HG02610 (cell line): ENCODE results near the gene TM4SF4.
"Not testable (repeated sequence)": the region's sequence is repeated elsewhere in the genome, so short reads cannot be mapped to it uniquely, and the experiment has no call there.

Source experiments
- ATAC-seq: cut with Tn5 transposase; IDR thresholded peaks from one replicate; pipeline ENCODE4 v1.9.1; 2021; ENCODE audit warnings: mild to moderate bottlenecking, moderate library complexity; ENCODE audit not compliant: unreplicated experiment

Gene TM4SF4

GRCh38 chr3:149474250-149474817 is at the start of gene TM4SF4:
TSS of gene TM4SF4 (plus strand) at chr3:149474697. CDS start at chr3:149474878, 181 bp downstream.
- ATAC-seq = no peak

GRCh38 chr3:149424918-149425317 is 49.6 kb upstream of the TM4SF4 start:
- ATAC-seq = no peak

- no peak for ATAC-seq
These were observed 48.2 kb upstream of the TM4SF4 start for GRCh38 chr3:149426325-149426724.

- no peak for ATAC-seq
These were observed 46.4 kb upstream of the TM4SF4 start for GRCh38 chr3:149428087-149428486.

- ATAC-seq = no peak
These were observed 44.3 kb upstream of the TM4SF4 start for GRCh38 chr3:149430216-149430615.

GRCh38 chr3:149432149-149432548 is 42.3 kb upstream of the TM4SF4 start:
- no peak for ATAC-seq

- ATAC-seq = no peak
These were observed 38.3 kb upstream of the TM4SF4 start for GRCh38 chr3:149435996-149436885.

- ATAC-seq = no peak
These were observed 37.2 kb upstream of the TM4SF4 start for GRCh38 chr3:149437286-149437685.

- no peak for ATAC-seq
These were observed 36.8 kb upstream of the TM4SF4 start for GRCh38 chr3:149437710-149438109.

GRCh38 chr3:149438981-149439380 is 35.5 kb upstream of the TM4SF4 start:
- ATAC-seq = no peak

GRCh38 chr3:149441642-149442041 is 32.9 kb upstream of the TM4SF4 start:
- ATAC-seq = no peak

- ATAC-seq = no peak
These were observed 32.5 kb upstream of the TM4SF4 start for GRCh38 chr3:149442043-149442442.

- no peak for ATAC-seq
These were observed 31.5 kb upstream of the TM4SF4 start for GRCh38 chr3:149442851-149443544.

GRCh38 chr3:149443545-149443912 is 31.0 kb upstream of the TM4SF4 start:
- no peak for ATAC-seq

GRCh38 chr3:149444867-149445266 is 29.6 kb upstream of the TM4SF4 start:
- ATAC-seq = not testable (repeated sequence)

- ATAC-seq = no peak
These were observed 26.1 kb upstream of the TM4SF4 start for GRCh38 chr3:149448331-149448831.

GRCh38 chr3:149449182-149449581 is 25.3 kb upstream of the TM4SF4 start:
- ATAC-seq = no peak

- no peak for ATAC-seq
These were observed 24.7 kb upstream of the TM4SF4 start for GRCh38 chr3:149449799-149450198.

- no peak for ATAC-seq
These were observed 24.2 kb upstream of the TM4SF4 start for GRCh38 chr3:149450281-149450680.

GRCh38 chr3:149452036-149452435 is 22.5 kb upstream of the TM4SF4 start:
- no peak for ATAC-seq

- no peak for ATAC-seq
These were observed 21.2 kb upstream of the TM4SF4 start for GRCh38 chr3:149453140-149453805.
